ENCODE measurements around the gene DDO.

DDO gene

GRCh38 chr6:110367825-110368224, 47.5 kb downstream of the DDO start:
- TF ChIP-seq ZFX (IDR thresholded peaks at IDR 0.05) = no peak
- TF ChIP-seq CTCF (conservative IDR thresholded peaks at IDR 0.05) = no peak
- no peak overlapping the region for H3K27ac ChIP-seq

GRCh38 chr6:110366975-110367374, 48.4 kb downstream of the DDO start:
- TF ChIP-seq CTCF (conservative IDR thresholded peaks at IDR 0.05) = no peak
- no peak for TF ChIP-seq ZFX (IDR thresholded peaks at IDR 0.05)
- no peak overlapping the region for H3K27ac ChIP-seq

GRCh38 chr6:110366256-110366655, 49.1 kb downstream of the DDO start:
- TF ChIP-seq CTCF (conservative IDR thresholded peaks at IDR 0.05) (no peak), ZFX (IDR thresholded peaks at IDR 0.05) (no peak)
- no peak overlapping the region for H3K27ac ChIP-seq

- TF ChIP-seq ZFX (IDR thresholded peaks at IDR 0.05) (no peak), CTCF (conservative IDR thresholded peaks at IDR 0.05) (no peak)
- H3K27ac ChIP-seq = no peak overlapping the region
These were observed 50.8 kb downstream of the DDO start for GRCh38 chr6:110364364-110365105.

- no peak for TF ChIP-seq CTCF (conservative IDR thresholded peaks at IDR 0.05)
- TF ChIP-seq ZFX (IDR thresholded peaks at IDR 0.05) = no peak
- H3K27ac ChIP-seq = no peak overlapping the region
These were observed 51.6 kb downstream of the DDO start for GRCh38 chr6:110363748-110364147.

- TF ChIP-seq CTCF (conservative IDR thresholded peaks at IDR 0.05) = no peak
- TF ChIP-seq ZFX (IDR thresholded peaks at IDR 0.05) = no peak
These were observed 54.7 kb downstream of the DDO start for GRCh38 chr6:110360676-110361075.

GRCh38 chr6:110359556-110359955, 55.8 kb downstream of the DDO start:
- TF ChIP-seq ZFX (IDR thresholded peaks at IDR 0.05) (no peak), CTCF (conservative IDR thresholded peaks at IDR 0.05) (no peak)

More at GRCh38 chr6:110360676-110361075, 54.7 kb downstream of the DDO start:
- H3K27ac ChIP-seq = no peak overlapping the region

More at GRCh38 chr6:110359556-110359955, 55.8 kb downstream of the DDO start:
- no peak overlapping the region for H3K27ac ChIP-seq

Measured in C4-2B (cell line).